Neuronal stem cell (in vitro differentiated cells): Measurements from ENCODE around the gene ZBTB20.

Source experiments
- DNase-seq: peaks from one replicate; pipeline ENCODE4 v3.0.0-alpha.2; 2013; ENCODE audit warnings: low spot score
- H2AFZ ChIP-seq: one replicate; pipeline ENCODE4 v1.6.1; 2013; ENCODE audit warnings: mild to moderate bottlenecking, low read length, inconsistent platforms
- H2AK5ac ChIP-seq: 2 replicates; pipeline ENCODE4 v1.6.1; 2013; ENCODE audit warnings: low read depth, mild to moderate bottlenecking, inconsistent platforms, low read length, moderate library complexity, mixed read lengths
- H2BK120ac ChIP-seq: 2 replicates; pipeline ENCODE4 v1.6.1; 2013; ENCODE audit warnings: low read depth, mild to moderate bottlenecking, inconsistent platforms, low read length, moderate library complexity, mixed read lengths
- H2BK12ac ChIP-seq: one replicate; pipeline ENCODE4 v1.6.1; 2013; ENCODE audit warnings: low read length, inconsistent platforms
- H2BK15ac ChIP-seq: 2 replicates; pipeline ENCODE4 v1.6.1; 2013; ENCODE audit warnings: mild to moderate bottlenecking, low read length, inconsistent platforms, mixed read lengths
- H2BK5ac ChIP-seq: one replicate; pipeline ENCODE4 v1.6.1; 2013; ENCODE audit warnings: inconsistent platforms, mild to moderate bottlenecking, low read length, moderate library complexity
- H3K14ac ChIP-seq: one replicate; pipeline ENCODE4 v1.6.1; 2013; ENCODE audit warnings: low read length, inconsistent platforms
- H3K18ac ChIP-seq: 2 replicates; pipeline ENCODE4 v1.6.1; 2013; ENCODE audit warnings: low read length, inconsistent platforms
- H3K23ac ChIP-seq: 2 replicates; pipeline ENCODE4 v1.6.1; 2013; ENCODE audit warnings: low read depth, mild to moderate bottlenecking, mixed read lengths, low read length, inconsistent platforms; ENCODE audit not compliant: poor library complexity
- H3K27ac ChIP-seq: replicated peaks from 3 replicates; pipeline ENCODE4 v1.5.1; 2013; ENCODE audit warnings: low read length, inconsistent platforms
- H3K27me3 ChIP-seq, 3 experiments: 2 replicates each; pipeline ENCODE4 v1.6.1; 2013; ENCODE audit warnings: low read length in 3 of 3, mild to moderate bottlenecking in 2 of 3, inconsistent platforms in 1 of 3, low read depth in 1 of 3, mixed read lengths in 1 of 3, moderate library complexity in 1 of 3; ENCODE audit not compliant: control insufficient read depth in 3 of 3, insufficient read depth in 3 of 3
- H3K36me3 ChIP-seq, 2 donors: replicated peaks in 1 of 2; 2 replicates each; pipeline ENCODE4 v1.6.1; 2013; ENCODE audit warnings: low read length in 2 of 2; ENCODE audit not compliant: control insufficient read depth in 2 of 2, insufficient read depth in 2 of 2
- H3K4ac ChIP-seq: 2 replicates; pipeline ENCODE4 v1.6.1; 2013; ENCODE audit warnings: inconsistent platforms, mild to moderate bottlenecking, low read length, moderate library complexity
- H3K4me1 ChIP-seq, 2 donors: 1 replicate in 1 of 2; 2 replicates in 1 of 2; pipeline ENCODE4 v1.6.1; 2013; ENCODE audit warnings: low read length in 2 of 2, low read depth in 1 of 2; ENCODE audit not compliant: control insufficient read depth in 2 of 2, insufficient read depth in 1 of 2
- H3K4me2 ChIP-seq: one replicate; pipeline ENCODE4 v1.6.1; 2013; ENCODE audit warnings: mild to moderate bottlenecking, low read length, inconsistent platforms; ENCODE audit not compliant: insufficient read depth, poor library complexity, severe bottlenecking
- H3K4me3 ChIP-seq, 2 donors: 2 replicates each; pipeline ENCODE4 v1.5.1; 2013; ENCODE audit warnings: low read length in 2 of 2, mild to moderate bottlenecking in 2 of 2, inconsistent platforms in 1 of 2, moderate library complexity in 1 of 2
- H3K79me1 ChIP-seq: one replicate; pipeline ENCODE4 v1.6.1; 2013; ENCODE audit warnings: low read depth, mild to moderate bottlenecking, inconsistent platforms, low read length, moderate library complexity
- H3K9ac ChIP-seq: one replicate; pipeline ENCODE4 v1.6.1; 2013; ENCODE audit warnings: mild to moderate bottlenecking, low read depth, low read length, inconsistent platforms; ENCODE audit not compliant: poor library complexity
- H3K9me3 ChIP-seq, 2 donors: replicated peaks in 1 of 2; 2 replicates each; pipeline versions ENCODE3 to v1.6.1; 2013; ENCODE audit warnings: low read length in 2 of 2, mild to moderate bottlenecking in 2 of 2, inconsistent platforms in 1 of 2, low read depth in 1 of 2, mixed read lengths in 1 of 2, moderate library complexity in 1 of 2; ENCODE audit not compliant: control insufficient read depth in 2 of 2, insufficient read depth in 1 of 2
- H4K8ac ChIP-seq: one replicate; pipeline ENCODE4 v1.6.1; 2013; ENCODE audit warnings: low read depth, mild to moderate bottlenecking, inconsistent platforms, low read length, moderate library complexity
- H4K91ac ChIP-seq: one replicate; pipeline ENCODE4 v1.6.1; 2013; ENCODE audit warnings: low read length, low read depth, mild to moderate bottlenecking, inconsistent platforms; ENCODE audit not compliant: poor library complexity
- WGBS, 2 donors: extraction: QIAGEN DNeasy Blood & Tissue Kit; methylation state at CpG; one replicate each; pipeline ENCODE4 v1.1.7; 2013; ENCODE audit warnings: missing lambda C conversion rate in 2 of 2, mixed read lengths in 1 of 2; ENCODE audit not compliant: insufficient read length in 2 of 2, insufficient replicate concordance in 1 of 2; ENCODE audit errors: extremely low coverage in 2 of 2; 5-methylcytosine and 5-hydroxymethylcytosine counted together

The ZBTB20 gene

GRCh38 chr3:115007966-115008365 is 139.1 kb downstream of the ZBTB20 start:
- Histone ChIP-seq H2BK5ac (no peak overlapping the region), H2BK15ac (no peak overlapping the region), H3K4ac (no peak overlapping the region), H3K36me3 (no peaks in the 10 kb centered on the region), H4K91ac (no peak overlapping the region), H3K4me2 (no peak overlapping the region), H3K27me3 (no peaks in the 10 kb centered on the region), H3K9ac (no peak overlapping the region), H3K4me3 (no peak overlapping the region), H3K4me1 (peaks cover 0 to 2% of the 10 kb centered on the region in 2 donors), H2AK5ac (no peak overlapping the region), H3K27ac (no peak overlapping the region), H2BK120ac (no peak overlapping the region), H3K23ac (no peak overlapping the region), H3K14ac (no peak overlapping the region), H2BK12ac (no peak overlapping the region), H3K79me1 (no peaks in the 10 kb centered on the region), H3K9me3 (no peaks in the 10 kb centered on the region), H4K8ac (no peak overlapping the region), H2AFZ (no peak overlapping the region), H3K18ac (no peak overlapping the region)
- no CpG with 5 or more reads among the region's 1 CpG for WGBS, 2 donors
- no peak for DNase-seq

GRCh38 chr3:115004201-115005140 is 142.6 kb downstream of the ZBTB20 start:
- Histone ChIP-seq H3K9me3 (peaks cover 0 to 3% of the 10 kb centered on the region in 2 donors), H3K14ac (no peak overlapping the region), H2AK5ac (no peak overlapping the region), H3K27me3 (no peaks in the 10 kb centered on the region), H2BK5ac (no peak overlapping the region), H4K91ac (no peak overlapping the region), H3K36me3 (no peaks in the 10 kb centered on the region), H2BK120ac (no peak overlapping the region), H3K27ac (no peak overlapping the region), H3K4me1 (peaks cover 0 to 2% of the 10 kb centered on the region in 2 donors), H2BK15ac (no peak overlapping the region), H3K23ac (no peak overlapping the region), H3K79me1 (no peaks in the 10 kb centered on the region), H2BK12ac (no peak overlapping the region), H3K4me3 (no peak overlapping the region), H4K8ac (no peak overlapping the region), H3K9ac (no peak overlapping the region), H3K18ac (no peak overlapping the region), H3K4me2 (no peak overlapping the region), H3K4ac (no peak overlapping the region), H2AFZ (no peak overlapping the region)
- no CpG with 5 or more reads among the region's 2 CpGs for WGBS, 2 donors
- DNase-seq = no peak

DNA sequence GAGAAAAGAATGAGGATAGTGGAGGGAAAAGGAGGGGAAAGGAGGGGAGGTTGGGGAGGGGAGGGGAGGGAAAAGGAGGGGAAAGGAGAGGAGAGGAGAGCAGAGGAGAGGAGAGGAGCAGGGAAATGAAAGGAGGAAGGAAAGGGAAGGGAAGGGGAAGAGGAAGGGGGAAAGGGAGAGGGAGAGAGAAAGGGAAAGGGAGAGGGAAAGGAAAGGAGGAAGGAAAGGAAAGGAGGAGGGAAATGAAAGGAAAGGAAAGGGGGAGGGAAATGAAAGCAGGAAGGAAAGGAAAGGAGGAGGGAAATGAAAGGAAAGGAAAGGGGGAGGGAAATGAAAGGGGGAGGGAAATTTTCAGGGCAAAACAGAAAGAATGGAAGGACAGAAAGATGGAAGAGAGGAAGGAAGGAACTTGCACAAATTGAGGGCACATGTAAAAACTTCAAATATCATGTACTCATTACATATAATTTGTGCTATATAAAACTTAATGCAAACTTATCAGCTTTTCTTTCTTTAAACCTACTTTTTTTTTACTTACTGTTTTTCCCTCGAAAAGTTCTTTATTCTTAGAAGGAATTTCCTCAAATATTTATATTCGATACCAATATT is 148.0 kb downstream of the ZBTB20 start:
- H3K27ac ChIP-seq = no peak overlapping the region
- no peaks in the 10 kb centered on the region for H3K27me3 ChIP-seq

More for the DNA sequence above, 148.0 kb downstream of the ZBTB20 start:
- Histone ChIP-seq H3K4ac (no peak overlapping the region), H2BK120ac (no peak overlapping the region), H3K79me1 (no peaks in the 10 kb centered on the region), H4K91ac (no peak overlapping the region), H3K4me3 (no peak overlapping the region), H3K23ac (no peak overlapping the region), H2BK12ac (no peak overlapping the region), H4K8ac (no peak overlapping the region), H3K14ac (no peak overlapping the region), H3K36me3 (no peaks in the 10 kb centered on the region), H2BK5ac (no peak overlapping the region), H3K9ac (no peak overlapping the region), H3K9me3 (peaks cover 0 to 3% of the 10 kb centered on the region in 2 donors), H3K18ac (no peak overlapping the region), H3K4me2 (no peak overlapping the region), H3K4me1 (peaks cover 0 to under 1% of the 10 kb centered on the region in 2 donors), H2BK15ac (no peak overlapping the region), H2AFZ (no peak overlapping the region), H2AK5ac (no peak overlapping the region)
- no peak for DNase-seq
- 100% methylated on average over 2 of the region's 2 CpGs; no CpG with 5 or more reads in 1 of the 2 donors for WGBS, 2 donors
